ENCODE measurements around the gene CDPF1. TPM values are rescaled to one million over a fixed set of nuclear protein-coding genes. Genes with fewer than 3 reads are reported as not detected.
"Not testable (repeated sequence)": the region's sequence is repeated elsewhere in the genome, so short reads cannot be mapped to it uniquely, and the experiment has no call there.

Gene CDPF1
- total RNA-seq, 2 donors from 2014 or later: 5.5 to 8.1 TPM

GRCh38 chr22:46201059-46201757 lies 48.9 kb downstream of the CDPF1 start:
- intact Hi-C loops (cut with DNase I, micrococcal nuclease): no loop called here
- peak; percentile 59 to 82 for DNase-seq
- ATAC-seq: peak; percentile 71

- intact Hi-C loops (cut with DNase I, micrococcal nuclease); DNase-seq; ATAC-seq: not testable (repeated sequence)
These were observed 51.3 kb downstream of the CDPF1 start for GRCh38 chr22:46198806-46199205.

DNA sequence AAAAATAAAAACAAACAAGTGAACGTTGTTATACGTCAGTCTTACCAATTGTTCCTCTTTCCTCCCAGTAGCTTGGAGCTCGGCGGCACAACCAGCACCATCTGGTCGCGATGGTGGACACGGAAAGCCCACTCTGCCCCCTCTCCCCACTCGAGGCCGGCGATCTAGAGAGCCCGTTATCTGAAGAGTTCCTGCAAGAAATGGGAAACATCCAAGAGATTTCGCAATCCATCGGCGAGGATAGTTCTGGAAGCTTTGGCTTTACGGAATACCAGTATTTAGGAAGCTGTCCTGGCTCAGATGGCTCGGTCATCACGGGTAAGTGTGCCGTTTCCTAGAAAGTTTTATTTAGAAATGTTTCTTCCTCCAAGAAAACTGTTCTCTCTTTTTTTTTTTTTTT lies 51.8 kb downstream of the CDPF1 start:
- no peak for ATAC-seq
- intact Hi-C loops (cut with DNase I, micrococcal nuclease): no loop called here
- DNase-seq: no peak

- intact Hi-C loops (cut with DNase I, micrococcal nuclease): no loop called here
- ATAC-seq (peak; percentile 46), DNase-seq (peak; percentile 63 to 64)
These were observed 53.8 kb downstream of the CDPF1 start for GRCh38 chr22:46196278-46196677.

DNA sequence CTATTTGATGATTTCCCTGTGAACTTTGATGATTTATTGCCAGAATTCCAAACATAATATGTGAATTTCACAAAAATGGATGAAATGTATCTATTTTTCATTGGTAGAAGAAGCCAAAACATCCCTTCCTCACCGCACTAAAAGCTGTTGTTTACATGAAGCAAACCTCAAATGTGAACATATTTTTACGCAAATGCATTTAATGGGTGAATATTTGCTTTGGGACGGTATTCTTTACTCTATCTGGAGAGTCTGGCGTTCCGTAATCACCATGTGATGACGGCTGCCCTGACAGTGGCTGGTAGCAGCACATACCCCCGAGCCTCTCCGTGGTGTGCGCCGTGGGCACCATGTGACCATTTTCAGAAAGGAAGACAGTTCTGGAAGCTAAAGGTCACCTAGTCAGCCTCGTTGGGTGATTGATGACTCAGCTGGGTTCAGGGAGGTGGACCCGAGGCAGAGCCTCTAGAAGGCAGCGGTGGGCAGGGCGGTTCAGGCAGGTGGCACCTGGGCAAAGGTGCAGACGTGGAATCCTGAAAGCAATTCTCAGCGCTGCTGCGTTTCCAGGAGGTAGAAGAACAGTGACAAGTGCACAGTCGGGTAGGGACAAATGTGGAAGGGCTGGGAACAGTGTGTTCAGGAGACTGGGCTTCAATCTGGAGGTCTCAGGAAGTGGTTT lies 54.5 kb downstream of the CDPF1 start:
- ATAC-seq: peak; percentile 79

More for the DNA sequence above, 54.5 kb downstream of the CDPF1 start:
- intact Hi-C loops (cut with DNase I, micrococcal nuclease): no loop called here
- peak; percentile 84 to 94 for DNase-seq

Other genes starting within 250 kb of the CDPF1 start
- 10 to 100 TPM; 70.4 to 73.9 TPM for gene PPARA, start 99.8 kb downstream of the CDPF1 start, total RNA-seq
- under 1 TPM; 0.42 to 0.55 TPM for gene PKDREJ, start 13.1 kb upstream of the CDPF1 start, total RNA-seq
- 100 to 1,000 TPM; 118 to 132 TPM for gene TTC38, start 17.7 kb upstream of the CDPF1 start, total RNA-seq
- 1 to 10 TPM; 2.2 to 7.9 TPM for gene GTSE1, start 46.6 kb upstream of the CDPF1 start, total RNA-seq
- 10 to 100 TPM; 30.9 to 44.5 TPM for gene TRMU, start 85.4 kb upstream of the CDPF1 start, total RNA-seq